NCI-H2196 (cell line): ENCODE data around the gene USP6NL.
"Not testable (repeated sequence)": the region's sequence is repeated elsewhere in the genome, so short reads cannot be mapped to it uniquely, and the experiment has no call there.

ENCODE experiments used
- DNase-seq: peaks from one replicate; lab custom pipeline; 2025; ENCODE audit not compliant: unreplicated experiment; lab: John Stamatoyannopoulos, UW

Gene USP6NL

DNA sequence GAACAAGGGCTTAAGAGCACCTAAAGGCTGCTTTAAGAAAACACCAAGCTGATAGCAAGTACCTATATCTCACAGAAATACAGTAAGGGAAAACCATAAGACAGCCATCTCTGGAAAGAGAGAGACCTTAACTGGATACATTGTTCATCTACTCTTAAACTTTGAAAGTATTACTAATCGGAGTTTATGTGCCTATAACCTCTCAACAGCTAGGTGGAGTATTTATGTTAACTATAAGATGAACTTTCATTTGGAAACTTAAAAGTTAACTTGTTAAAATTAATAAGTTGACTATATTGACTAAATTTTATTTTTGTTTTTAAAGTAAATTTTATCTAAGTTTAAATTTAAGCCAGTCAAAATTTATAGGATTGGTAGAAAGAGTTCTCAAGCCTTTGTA, 90.6 kb downstream of the USP6NL start:
- no peak for DNase-seq

DNA sequence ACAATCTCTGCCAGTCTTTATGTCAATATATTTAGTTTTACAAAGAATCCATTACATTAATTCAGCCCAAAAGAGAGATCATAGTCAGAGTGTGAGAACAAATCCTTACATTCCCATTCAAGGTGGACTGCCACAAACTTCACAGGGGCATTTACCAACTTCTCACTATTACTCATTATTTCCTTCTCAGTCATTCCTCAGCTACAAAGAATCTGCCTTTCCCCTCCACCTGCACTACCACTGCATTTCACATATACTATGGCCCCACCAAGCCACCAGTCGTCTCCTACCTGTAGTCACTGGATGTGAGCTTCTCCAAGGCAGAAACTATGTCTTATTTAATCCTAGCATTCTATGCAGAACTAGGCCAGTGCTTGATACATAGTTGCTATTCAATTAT, 94.3 kb downstream of the USP6NL start:
- DNase-seq, result no peak

DNA sequence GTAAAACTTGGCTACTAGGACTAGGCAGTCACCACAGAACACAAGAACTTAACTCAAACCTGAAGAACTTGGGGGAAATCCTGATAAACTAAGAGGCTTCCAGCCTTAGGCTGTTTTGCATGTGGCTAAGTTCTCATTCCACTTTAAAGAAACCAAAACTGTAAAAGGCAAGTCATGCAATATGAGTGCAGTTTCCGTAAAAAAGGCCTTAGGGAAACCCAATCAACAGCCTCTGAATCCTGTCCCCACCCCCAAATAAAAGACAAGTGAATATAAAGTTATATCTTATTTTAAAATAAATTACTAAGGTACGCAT, 95.1 kb downstream of the USP6NL start:
- no peak for DNase-seq

DNA sequence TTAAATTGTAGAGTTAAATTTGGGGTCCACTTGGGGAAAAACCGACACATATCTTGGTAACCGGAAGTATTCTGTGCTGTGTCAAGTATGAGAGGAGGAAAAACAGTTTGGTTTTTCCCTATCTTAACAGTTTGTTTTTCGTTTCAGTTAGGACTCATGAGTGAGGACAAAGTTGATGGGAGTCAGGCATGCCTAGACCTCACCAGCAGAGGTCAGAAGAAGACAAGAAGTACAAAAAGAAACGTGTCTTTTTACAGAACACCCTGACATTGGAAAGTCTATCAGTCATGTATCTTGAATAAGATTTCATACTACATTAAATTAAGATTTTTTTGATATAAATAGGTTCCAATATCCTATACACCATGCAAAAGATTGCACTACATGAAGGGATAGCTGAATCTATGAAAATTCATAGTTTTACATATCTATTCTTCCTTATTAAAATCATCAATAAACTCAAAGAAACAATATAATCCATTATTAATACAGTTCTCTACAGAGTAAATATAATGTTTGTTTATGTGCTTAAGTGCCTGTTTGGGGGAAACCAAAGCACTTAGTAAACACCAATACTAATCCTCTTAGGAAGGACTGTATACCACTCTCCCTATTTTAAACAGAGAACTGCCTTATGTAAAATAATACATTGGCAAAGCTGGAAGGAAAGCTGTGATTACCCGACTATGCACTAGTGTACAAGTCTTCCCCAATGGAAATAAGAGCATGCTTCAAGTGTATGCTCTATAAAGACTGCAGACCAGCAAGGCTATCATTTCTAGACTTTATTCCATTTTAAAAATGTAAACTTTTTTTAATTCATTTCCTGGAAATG, 95.6 kb downstream of the USP6NL start:
- DNase-seq, result peak; percentile 31

DNA sequence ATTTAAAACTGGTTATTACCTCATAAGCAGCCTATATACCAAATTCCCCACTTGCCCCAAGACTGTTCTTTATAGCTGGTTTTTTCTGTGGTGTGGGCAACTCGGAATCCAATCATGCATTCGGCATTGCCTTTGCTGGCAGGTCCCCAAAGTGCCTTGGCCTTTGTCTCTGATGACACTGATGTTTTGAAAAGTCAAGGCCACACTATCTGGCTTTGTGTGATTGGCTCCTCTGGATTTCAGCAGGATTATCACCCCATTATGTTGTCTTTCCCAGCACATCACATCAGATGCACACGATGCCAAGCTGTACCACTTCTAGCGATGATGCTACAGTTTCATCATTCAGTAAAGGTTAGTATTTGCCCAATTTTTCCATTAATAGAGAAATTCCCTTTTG, 97.7 kb downstream of the USP6NL start:
- no peak for DNase-seq

DNA sequence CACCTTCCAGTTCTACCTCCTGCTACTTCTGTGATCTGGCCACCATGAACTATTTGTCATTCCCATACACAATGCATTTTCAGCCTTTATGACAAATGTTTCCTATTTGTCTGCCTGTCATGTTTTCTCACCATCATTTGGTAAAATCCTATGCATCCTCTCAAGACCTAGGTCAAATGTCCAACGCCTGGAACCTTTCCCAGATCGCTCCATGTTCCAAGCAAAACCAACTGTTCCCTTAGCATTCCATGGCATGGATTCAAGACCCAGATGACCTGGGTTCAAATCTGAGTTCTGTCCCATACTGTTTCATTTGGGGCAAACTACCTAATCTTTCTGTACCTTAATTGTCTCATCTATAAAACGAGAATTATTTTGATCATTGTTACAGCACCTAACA, 98.9 kb downstream of the USP6NL start:
- no peak for DNase-seq

DNA sequence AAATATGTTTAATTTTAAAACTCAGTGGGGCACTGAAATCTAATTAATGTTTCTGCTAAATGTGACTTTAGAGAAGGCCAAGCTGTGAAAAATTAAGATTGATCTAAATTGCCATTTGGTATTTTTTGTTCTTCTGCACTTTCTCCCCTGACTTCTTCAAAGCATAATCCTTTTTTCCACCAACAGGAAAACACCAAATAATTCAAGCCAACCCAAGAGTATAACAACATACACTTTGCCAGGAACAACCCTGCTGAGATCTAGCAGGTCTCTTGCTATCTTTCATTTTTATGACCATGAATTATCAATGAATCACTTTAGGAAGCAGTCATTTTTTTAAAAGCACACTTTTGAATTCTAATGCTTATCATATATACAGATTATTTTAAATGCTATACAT, 100.1 kb downstream of the USP6NL start:
- DNase-seq, result no peak

DNA sequence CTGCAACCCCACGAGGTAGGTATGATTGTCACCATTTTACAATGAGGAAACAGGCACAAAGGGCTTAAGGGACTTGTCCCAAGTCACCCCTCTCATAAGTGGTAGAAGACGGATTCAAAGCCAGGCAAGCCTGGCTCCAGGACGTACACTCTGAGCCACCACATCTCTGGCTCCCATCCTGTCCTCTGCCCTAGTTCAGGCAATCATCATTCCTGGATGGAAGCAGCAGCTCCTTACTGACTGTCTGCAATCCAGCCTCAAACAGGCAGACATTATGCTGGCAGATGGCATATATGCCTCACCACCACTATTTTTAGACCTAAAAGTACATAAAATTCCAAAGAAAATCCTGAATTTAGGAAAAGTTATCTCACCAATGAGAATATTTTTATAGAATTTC, 100.7 kb downstream of the USP6NL start:
- DNase-seq, result no peak

DNA sequence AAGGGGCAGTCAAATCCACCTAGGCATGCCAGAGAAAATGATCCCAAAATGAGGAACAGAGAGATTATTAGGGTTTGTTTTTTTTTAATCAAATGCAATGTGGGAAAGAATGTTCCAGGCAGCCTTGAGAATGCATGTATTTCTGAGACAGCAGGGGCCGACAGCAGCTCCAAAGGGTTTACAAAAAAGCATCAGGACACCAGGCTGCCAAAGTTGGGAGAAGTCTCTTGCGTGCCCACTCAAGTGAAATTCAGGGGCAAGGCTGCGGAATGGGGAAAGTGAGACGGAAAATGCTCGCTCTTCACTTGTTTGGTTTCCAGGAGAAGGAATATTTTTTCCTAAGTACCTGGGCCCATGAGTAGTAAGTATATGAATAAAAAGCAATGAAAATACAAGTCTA, 101.2 kb downstream of the USP6NL start:
- DNase-seq, result no peak

DNA sequence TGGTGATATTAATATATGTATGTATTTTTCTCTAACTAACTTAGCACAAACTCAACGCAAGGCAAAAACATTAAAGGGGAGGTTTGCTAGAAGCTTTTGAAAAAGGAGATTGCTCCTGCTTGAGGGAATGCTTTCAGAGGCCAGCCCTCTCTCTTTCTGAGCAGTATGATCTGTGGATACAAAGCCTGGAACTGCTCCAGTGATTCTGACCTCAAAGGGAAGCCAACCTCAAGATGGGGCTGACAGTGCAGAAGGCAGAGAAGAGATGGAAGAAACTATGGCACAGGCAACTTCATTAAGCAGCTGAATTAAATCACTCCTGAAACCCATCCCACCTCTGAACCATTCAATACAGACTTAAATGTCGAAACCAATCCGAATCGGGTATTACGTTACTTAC, 102.4 kb downstream of the USP6NL start:
- no peak for DNase-seq

DNA sequence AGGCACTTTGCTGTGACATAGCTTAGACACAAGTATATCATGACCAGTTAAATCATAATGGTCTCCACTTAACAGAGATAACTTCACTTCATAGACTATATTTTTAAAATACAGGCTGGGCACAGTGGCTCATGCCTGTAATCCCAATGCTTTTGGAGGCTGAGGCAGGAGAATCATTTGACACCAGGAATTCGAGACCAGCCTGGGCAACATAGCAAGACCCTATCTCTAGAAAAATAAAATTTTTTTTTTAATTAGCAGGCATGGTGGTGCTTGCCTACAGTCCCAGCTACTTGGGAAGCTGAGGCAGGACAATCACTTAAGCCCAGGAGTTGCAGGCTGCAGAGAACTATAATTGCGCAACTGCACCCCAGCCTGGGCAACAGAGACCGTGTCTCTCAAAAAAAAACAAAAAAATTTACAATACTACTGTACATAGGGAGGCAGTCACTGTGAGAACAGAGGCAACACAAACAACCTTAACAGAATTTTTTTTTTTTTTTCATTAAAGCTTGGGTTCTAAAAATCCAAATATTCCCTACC, 105.1 kb downstream of the USP6NL start:
- no peak for DNase-seq

DNA sequence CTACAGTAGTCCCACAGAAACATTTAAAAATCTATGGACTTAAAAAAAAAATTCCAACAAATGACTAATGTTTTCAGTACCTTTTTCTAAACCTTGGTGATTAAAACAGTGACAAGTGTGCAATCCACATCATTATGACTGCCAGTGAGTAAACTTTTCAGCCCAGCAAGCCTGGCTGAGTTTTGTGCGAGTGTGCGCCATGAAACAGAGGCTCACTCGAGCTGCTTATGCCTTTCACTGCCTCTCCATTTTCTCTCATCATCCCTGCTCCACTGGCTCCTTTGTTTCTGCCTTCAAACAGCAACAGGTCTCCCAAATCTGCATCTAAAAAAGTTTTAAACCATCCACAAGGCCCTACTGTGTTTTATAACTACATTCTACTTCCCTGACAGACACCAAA, 105.8 kb downstream of the USP6NL start:
- DNase-seq, result no peak

DNA sequence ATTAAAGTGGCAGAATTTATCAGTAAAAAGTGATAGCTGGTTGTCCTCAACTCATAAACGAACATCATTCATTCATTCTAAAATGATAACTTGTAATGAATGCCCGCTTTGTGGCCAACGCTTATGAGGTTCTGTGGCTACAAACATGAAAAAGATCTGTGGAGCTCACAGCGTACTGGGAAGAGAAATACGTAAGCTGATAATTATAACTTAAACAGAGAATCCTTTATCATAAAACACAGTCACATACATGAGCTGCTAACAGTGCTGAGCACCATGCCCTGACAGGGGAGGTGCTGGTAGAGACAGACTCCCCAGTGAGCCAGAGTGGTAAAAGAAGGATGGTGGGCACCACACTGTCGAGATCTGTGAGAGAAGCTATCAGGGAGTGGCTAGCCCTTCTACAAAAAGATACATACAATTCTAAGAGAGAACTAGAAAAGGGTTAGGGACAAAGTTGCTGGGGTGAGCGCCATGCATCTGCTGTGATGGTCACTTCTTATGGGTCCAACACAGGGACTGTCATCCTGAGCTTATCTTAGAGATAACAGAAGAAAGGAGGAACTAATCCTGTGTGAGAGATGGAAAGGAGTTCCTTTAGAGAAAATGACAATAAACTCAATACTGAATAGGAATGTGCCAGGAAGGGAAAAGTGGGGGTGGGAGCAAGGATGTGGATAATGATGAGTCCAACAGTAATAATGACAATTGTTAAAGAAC, 106.7 kb downstream of the USP6NL start:
- DNase-seq, result no peak

DNA sequence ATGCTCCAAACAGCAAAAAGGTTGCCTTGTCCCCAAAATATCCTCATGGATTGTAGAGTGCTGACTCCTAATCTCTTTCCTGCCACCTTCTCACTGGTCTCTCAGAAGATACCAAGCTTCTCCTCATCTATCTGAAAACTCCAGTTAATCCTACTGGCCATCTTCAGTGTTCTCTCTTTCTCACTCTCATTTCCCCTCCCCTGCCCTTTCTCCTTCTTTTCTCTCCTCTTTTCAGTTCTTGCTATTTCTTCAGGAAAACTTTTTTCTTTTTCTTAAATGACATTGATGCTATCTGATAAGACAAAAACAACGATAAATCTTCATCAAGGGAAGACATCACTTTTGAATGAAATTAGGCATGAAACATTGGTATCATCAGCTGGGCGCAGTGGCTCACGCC, 109.8 kb downstream of the USP6NL start:
- no peak for DNase-seq

DNA sequence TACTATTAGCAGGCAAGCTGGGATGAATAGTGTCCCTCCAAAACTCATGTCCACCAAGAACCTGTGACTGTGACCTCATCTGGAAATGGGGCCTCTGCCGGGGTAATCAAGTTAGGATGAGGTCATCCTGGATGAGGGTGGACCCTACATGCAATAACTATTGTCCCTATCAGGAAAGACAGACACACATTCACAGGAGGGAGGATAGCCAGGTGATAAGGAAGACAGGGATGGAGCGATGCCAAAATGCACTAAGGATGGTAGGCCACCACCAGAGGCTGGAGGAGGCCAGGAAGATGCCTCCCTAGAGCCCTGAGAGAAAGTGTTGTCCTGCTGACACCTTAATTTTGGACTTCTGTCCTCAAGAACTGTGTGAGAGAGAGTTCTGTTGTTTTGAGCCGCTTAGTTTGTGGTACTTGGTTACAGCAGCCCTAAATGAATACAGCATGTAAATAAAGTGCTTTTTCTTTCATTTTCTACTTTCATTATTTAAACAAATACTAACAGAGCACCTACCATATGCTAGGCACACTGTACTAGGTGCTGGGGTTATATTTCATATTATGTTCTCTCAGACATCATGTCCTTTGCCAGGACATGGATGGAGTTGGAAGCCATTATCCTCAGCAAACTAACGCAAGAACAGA, 111.9 kb downstream of the USP6NL start:
- DNase-seq, result no peak

DNA sequence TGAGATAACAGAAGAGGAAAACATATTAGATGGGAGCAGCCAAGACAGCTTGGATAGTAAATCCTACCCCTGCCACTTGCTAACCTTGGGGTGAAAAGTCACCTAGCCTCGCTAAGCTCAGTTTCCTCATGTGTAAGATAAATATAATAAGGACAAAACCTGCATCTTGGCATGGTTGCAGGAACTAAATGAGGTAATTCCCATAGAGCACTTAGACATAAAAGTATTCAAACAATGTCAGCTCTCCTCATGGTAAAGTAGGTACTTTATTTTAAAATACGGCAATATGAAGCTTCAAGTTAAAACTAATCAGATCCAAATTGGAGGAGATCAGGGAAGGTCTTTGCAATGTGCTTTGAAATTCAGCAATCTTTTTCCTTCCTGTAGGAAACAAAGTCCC, 113.1 kb downstream of the USP6NL start:
- no peak for DNase-seq

DNA sequence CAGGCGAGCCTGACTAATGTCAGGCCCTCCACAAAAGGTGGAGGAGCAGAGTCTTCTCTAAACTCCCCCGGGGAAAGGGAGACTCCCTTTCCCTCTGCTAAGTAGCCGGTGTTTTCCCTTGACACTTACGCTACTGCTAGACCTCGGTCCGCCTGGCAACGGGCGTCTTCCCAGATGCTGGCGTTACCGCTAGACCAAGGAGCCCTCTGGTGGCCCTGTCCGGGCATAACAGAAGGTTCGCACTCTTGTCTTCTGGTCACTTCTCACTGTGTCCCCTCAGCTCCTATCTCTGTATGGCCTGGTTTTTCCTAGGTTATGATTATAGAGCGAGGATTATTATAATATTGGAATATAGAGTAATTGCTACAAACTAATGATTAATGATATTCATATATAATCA, 116.5 kb downstream of the USP6NL start:
- not testable (repeated sequence) for DNase-seq

DNA sequence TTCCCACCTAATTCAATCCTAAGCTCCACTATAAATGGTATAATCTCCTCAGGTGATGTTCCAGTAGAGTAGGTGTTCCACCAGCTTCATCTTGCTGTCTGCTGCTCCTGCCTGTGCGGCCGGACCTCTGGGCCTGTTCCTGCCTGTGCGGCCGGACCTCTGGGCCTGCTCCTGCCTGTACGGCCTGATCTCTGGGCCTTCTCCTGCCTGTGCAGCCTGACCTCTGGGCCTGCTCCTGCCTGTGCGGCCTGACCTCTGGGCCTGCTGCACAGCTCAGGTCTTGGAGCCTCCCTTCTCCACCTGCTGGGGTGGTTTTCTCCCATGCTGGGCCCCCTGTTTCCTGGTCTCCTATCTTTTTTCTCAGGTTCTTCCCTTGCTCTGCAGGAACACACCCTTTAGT, 117.8 kb downstream of the USP6NL start:
- no peak for DNase-seq

DNA sequence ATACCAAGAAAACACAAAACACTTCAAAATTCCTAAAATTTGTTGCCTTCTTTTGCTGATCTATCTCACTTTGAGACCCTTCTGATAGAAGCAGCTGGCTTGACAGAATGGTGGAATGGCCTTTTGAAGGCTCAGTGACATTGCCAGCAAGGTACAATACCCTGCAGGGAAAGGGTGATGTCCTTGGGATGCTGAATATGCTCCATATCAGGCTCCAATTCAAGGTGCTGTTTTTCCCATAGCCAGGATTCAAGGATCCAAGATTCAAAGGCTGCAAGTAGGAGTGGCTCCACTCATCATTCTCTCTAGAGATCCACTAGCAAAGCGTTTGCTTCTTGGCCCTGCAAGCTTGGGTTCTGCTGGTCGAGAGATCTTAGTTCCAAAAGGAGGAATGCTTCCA, 120.4 kb downstream of the USP6NL start:
- DNase-seq, result no peak

DNA sequence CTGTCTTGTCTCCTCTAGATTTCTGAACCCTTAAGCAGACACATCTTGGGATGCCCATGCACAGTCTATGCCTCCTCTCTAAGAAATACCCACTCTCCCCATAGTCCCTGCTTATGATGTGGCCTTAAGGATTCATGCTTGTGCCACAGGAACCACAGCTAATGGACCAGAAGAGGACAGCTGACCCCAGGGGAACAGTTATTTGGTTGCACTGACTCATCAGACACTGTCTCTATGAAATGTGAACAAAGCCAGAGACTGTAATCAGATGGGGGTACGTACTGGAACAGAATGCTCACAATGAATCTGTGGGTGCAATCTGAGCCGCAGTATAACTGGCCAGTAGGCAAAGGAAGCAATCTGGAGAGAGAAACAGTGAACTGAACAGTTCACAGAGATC, 121.9 kb downstream of the USP6NL start:
- DNase-seq, result no peak

DNA sequence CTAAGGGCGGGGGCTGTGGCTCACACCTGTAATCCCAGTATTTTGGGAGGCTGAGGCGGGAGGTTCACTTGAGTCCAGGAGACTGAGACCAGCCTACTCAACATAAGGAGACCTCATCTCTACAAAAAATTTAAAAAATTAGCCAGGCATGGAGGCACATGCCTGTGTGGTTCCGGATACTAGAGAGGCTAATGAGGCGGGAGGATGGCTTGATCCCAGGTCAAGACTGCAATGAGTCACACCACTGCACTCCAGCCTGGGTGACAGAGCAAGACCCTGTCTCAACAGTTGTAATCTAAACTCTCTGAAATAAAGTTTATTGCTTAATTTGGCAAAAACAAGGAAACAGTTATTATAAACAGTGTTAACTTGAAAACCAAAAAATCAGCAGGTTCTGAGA, 123.3 kb downstream of the USP6NL start:
- DNase-seq, result no peak
